Mesendoderm (in vitro differentiated cells): ENCODE data around the gene GSTM1.

ENCODE experiments used
- DNase-seq: peaks from one replicate; pipeline ENCODE4 v3.0.0; 2013
- H2AK5ac ChIP-seq: 2 replicates; pipeline ENCODE4 v1.6.1; 2013; ENCODE audit warnings: low read length, inconsistent platforms
- H2BK120ac ChIP-seq: 2 replicates; pipeline ENCODE4 v1.6.1; 2013; ENCODE audit warnings: low read depth, mild to moderate bottlenecking, low read length, moderate library complexity, mixed read lengths
- H2BK15ac ChIP-seq: replicated peaks from 2 replicates; pipeline ENCODE4 v1.6.1; 2013; ENCODE audit warnings: low read depth, mild to moderate bottlenecking, moderate library complexity
- H2BK5ac ChIP-seq: 2 replicates; pipeline ENCODE4 v1.6.1; 2013; ENCODE audit warnings: low read length, inconsistent platforms
- H3K18ac ChIP-seq: 2 replicates; pipeline ENCODE4 v1.6.1; 2013; ENCODE audit warnings: mild to moderate bottlenecking, low read length, mixed read lengths
- H3K23ac ChIP-seq: one replicate; pipeline ENCODE4 v1.6.1; 2013; ENCODE audit warnings: low read length
- H3K27ac ChIP-seq: 2 replicates; pipeline ENCODE4 v1.5.1; 2013; ENCODE audit warnings: low read depth, mild to moderate bottlenecking, inconsistent platforms, low read length, moderate library complexity
- H3K27me3 ChIP-seq: 2 replicates; pipeline ENCODE4 v1.6.1; 2013; ENCODE audit warnings: low read length, control low read depth, mild to moderate bottlenecking, inconsistent platforms; ENCODE audit not compliant: insufficient read depth, poor library complexity
- H3K36me3 ChIP-seq: 2 replicates; pipeline ENCODE4 v1.6.1; 2013; ENCODE audit warnings: low read length, inconsistent platforms; ENCODE audit not compliant: control insufficient read depth, insufficient read depth
- H3K4ac ChIP-seq: one replicate; pipeline ENCODE4 v1.6.1; 2013; ENCODE audit warnings: low read depth, mild to moderate bottlenecking, low read length, moderate library complexity
- H3K4me1 ChIP-seq: 2 replicates; pipeline ENCODE4 v1.6.1; 2013; ENCODE audit warnings: low read depth, low read length, inconsistent platforms; ENCODE audit not compliant: control insufficient read depth
- H3K4me2 ChIP-seq: 2 replicates; pipeline ENCODE4 v1.6.1; 2013; ENCODE audit warnings: low read length
- H3K4me3 ChIP-seq: 2 replicates; pipeline ENCODE4 v1.5.1; 2013; ENCODE audit warnings: mild to moderate bottlenecking, low read length
- H3K56ac ChIP-seq: one replicate; pipeline ENCODE4 v1.6.1; 2013; ENCODE audit warnings: low read length
- H3K79me1 ChIP-seq: 2 replicates; pipeline ENCODE4 v1.6.1; 2013; ENCODE audit warnings: low read length, inconsistent platforms
- H3K79me2 ChIP-seq: 2 replicates; pipeline ENCODE4 v1.6.1; 2013; ENCODE audit warnings: mild to moderate bottlenecking, low read length; ENCODE audit not compliant: control insufficient read depth, insufficient read depth
- H3K9ac ChIP-seq: 2 replicates; pipeline ENCODE4 v1.6.1; 2013; ENCODE audit warnings: low read length, inconsistent platforms
- H4K5ac ChIP-seq: one replicate; pipeline ENCODE4 v1.6.1; 2013; ENCODE audit warnings: low read length
- H4K8ac ChIP-seq: one replicate; pipeline ENCODE4 v1.6.1; 2013; ENCODE audit warnings: low read depth, mild to moderate bottlenecking, control low read depth, low read length, moderate library complexity
- WGBS: extraction: QIAGEN DNeasy Blood & Tissue Kit; methylation state at CpG from one replicate; pipeline ENCODE4 v1.1.7; 2013; ENCODE audit warnings: low lambda C conversion rate, missing lambda C conversion rate; ENCODE audit not compliant: insufficient coverage; ENCODE audit errors: extremely low coverage; 5-methylcytosine and 5-hydroxymethylcytosine counted together

Gene GSTM1

DNA sequence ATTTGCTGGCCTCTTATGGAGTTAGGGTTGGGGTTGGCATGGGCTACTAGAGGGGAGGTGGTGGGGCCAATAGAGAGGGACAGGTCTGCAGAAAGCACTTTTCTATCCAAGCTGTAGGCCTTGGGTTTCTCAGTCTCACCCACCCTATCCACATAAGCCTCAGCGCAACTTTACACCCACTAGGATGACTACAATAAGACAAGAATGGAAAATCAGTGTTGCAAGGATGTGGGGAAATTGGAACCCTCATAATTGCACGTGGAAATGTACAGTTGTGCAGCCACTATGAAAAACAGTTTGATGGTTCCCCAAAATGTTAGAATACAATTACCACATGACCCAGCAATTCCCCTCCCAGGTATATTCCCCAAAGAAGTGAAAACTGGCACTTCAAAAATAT is 45.8 kb upstream of the GSTM1 start:
- H4K5ac ChIP-seq, result no peak overlapping the region
- H4K8ac ChIP-seq, result no peak overlapping the region
- H3K4me3 ChIP-seq, result no peak overlapping the region
- no peak overlapping the region for H2BK5ac ChIP-seq
- H2AK5ac ChIP-seq, result no peak overlapping the region
- no peak overlapping the region for H3K18ac ChIP-seq
- no peak overlapping the region for H3K23ac ChIP-seq
- no peaks in the 10 kb centered on the region for H3K27me3 ChIP-seq
- H3K27ac ChIP-seq, result no peak overlapping the region
- no peak overlapping the region for H3K4ac ChIP-seq
- H3K79me1 ChIP-seq, result no peaks in the 10 kb centered on the region
- H3K9ac ChIP-seq, result no peak overlapping the region
- WGBS, result no CpG with 5 or more reads among the region's 2 CpGs
- H2BK15ac ChIP-seq, result no peak overlapping the region
- H3K36me3 ChIP-seq, result no peaks in the 10 kb centered on the region
- H3K56ac ChIP-seq, result no peak overlapping the region
- H2BK120ac ChIP-seq, result no peak overlapping the region
- no peak overlapping the region for H3K4me2 ChIP-seq
- no peaks in the 10 kb centered on the region for H3K79me2 ChIP-seq
- H3K4me1 ChIP-seq, result no peaks in the 10 kb centered on the region
- DNase-seq, result no peak

DNA sequence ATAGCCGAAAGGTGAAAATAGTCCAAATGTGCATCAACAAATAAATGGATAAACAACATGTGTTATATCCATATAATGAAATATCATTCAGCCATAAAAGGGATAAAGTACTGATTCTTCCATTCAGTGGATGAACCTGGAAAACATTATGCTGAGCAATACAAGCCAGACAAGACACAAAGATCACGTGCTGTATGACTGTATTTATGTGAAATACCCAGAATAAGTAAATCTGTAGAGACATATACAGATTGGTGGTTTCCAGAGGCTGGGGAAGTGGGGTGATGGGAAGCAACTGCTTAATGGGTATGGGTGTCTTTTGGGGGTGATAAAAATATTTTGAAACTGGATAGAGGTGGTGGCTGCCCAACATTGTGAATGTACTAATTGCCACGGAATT is 45.0 kb upstream of the GSTM1 start:
- Histone ChIP-seq H3K23ac (no peak overlapping the region), H3K36me3 (no peaks in the 10 kb centered on the region), H4K8ac (no peak overlapping the region), H3K4me3 (no peak overlapping the region), H3K27ac (no peak overlapping the region), H4K5ac (no peak overlapping the region), H3K4me2 (no peak overlapping the region), H3K4me1 (no peaks in the 10 kb centered on the region), H3K18ac (no peak overlapping the region), H2BK5ac (no peak overlapping the region), H3K27me3 (no peaks in the 10 kb centered on the region), H3K4ac (no peak overlapping the region), H3K79me2 (no peaks in the 10 kb centered on the region), H3K56ac (no peak overlapping the region), H3K79me1 (no peaks in the 10 kb centered on the region), H2AK5ac (no peak overlapping the region), H3K9ac (no peak overlapping the region), H2BK15ac (no peak overlapping the region), H2BK120ac (no peak overlapping the region)
- no peak for DNase-seq
- no CpG with 5 or more reads among the region's 3 CpGs for WGBS

GRCh38 chr1:109643385-109644230 is 44.0 kb upstream of the GSTM1 start:
- no peak overlapping the region for H2BK5ac ChIP-seq
- no peak overlapping the region for H3K4me3 ChIP-seq
- H2BK120ac ChIP-seq, result no peak overlapping the region
- no peak overlapping the region for H3K18ac ChIP-seq
- H2AK5ac ChIP-seq, result no peak overlapping the region
- no peak overlapping the region for H4K5ac ChIP-seq
- no CpG with 5 or more reads among the region's 32 CpGs for WGBS
- H3K27ac ChIP-seq, result no peak overlapping the region
- H2BK15ac ChIP-seq, result no peak overlapping the region
- H3K27me3 ChIP-seq, result no peaks in the 10 kb centered on the region
- H3K4me1 ChIP-seq, result no peaks in the 10 kb centered on the region
- H3K79me2 ChIP-seq, result no peaks in the 10 kb centered on the region
- H3K9ac ChIP-seq, result no peak overlapping the region
- no peak overlapping the region for H4K8ac ChIP-seq
- H3K56ac ChIP-seq, result peak overlapping the region; percentile 44
- H3K36me3 ChIP-seq, result no peaks in the 10 kb centered on the region
- H3K79me1 ChIP-seq, result no peaks in the 10 kb centered on the region
- H3K4me2 ChIP-seq, result no peak overlapping the region
- H3K23ac ChIP-seq, result no peak overlapping the region
- H3K4ac ChIP-seq, result no peak overlapping the region
- DNase-seq, result peak; percentile 85

GRCh38 chr1:109644670-109645069 is 42.9 kb upstream of the GSTM1 start:
- H3K4ac ChIP-seq, result no peak overlapping the region
- no peak overlapping the region for H3K4me2 ChIP-seq
- no peak overlapping the region for H3K9ac ChIP-seq
- no peaks in the 10 kb centered on the region for H3K79me2 ChIP-seq
- no peak overlapping the region for H3K27ac ChIP-seq
- H4K5ac ChIP-seq, result no peak overlapping the region
- no peak overlapping the region for H3K23ac ChIP-seq
- no peak overlapping the region for H2BK120ac ChIP-seq
- no peak overlapping the region for H3K18ac ChIP-seq
- no peak overlapping the region for H3K56ac ChIP-seq
- H3K4me3 ChIP-seq, result no peak overlapping the region
- H3K27me3 ChIP-seq, result no peaks in the 10 kb centered on the region
- no peak for DNase-seq
- no CpG with 5 or more reads among the region's 10 CpGs for WGBS
- no peak overlapping the region for H4K8ac ChIP-seq
- no peaks in the 10 kb centered on the region for H3K36me3 ChIP-seq
- H2AK5ac ChIP-seq, result no peak overlapping the region
- no peaks in the 10 kb centered on the region for H3K79me1 ChIP-seq
- H3K4me1 ChIP-seq, result no peaks in the 10 kb centered on the region
- H2BK15ac ChIP-seq, result no peak overlapping the region
- H2BK5ac ChIP-seq, result no peak overlapping the region

DNA sequence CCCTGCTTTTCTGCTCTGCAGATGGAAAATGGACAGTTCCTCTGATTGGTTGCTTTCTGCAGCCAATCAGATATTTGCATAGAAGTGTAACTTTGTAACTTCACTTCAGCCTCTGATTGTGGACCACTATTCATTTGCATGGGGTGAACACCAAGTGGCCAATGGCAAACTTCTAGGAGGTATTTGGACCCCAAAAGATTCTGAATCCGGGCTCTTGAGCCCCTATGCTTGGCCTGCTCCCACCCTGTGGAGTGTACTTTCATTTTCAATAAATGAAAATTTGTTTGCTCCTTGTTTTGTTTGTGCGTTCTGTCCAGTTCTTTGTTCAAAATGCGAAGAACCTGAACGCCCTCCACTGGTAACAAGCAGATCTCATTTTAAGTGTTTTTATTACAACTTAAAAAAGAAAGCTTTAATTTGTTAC is 38.1 kb upstream of the GSTM1 start:
- DNase-seq, result no peak
- Histone ChIP-seq H3K79me1 (no peaks in the 10 kb centered on the region), H3K23ac (no peak overlapping the region), H3K9ac (no peak overlapping the region), H4K8ac (no peak overlapping the region), H2BK120ac (no peak overlapping the region), H3K18ac (no peak overlapping the region), H2BK15ac (no peak overlapping the region), H4K5ac (no peak overlapping the region), H3K79me2 (no peaks in the 10 kb centered on the region), H3K56ac (no peak overlapping the region), H3K36me3 (no peaks in the 10 kb centered on the region), H3K27ac (no peak overlapping the region), H3K4me2 (no peak overlapping the region), H2AK5ac (no peak overlapping the region), H3K4ac (no peak overlapping the region), H3K4me3 (no peak overlapping the region), H3K27me3 (peaks cover 3% of the 10 kb centered on the region), H2BK5ac (no peak overlapping the region), H3K4me1 (no peaks in the 10 kb centered on the region)
- WGBS, result no CpG with 5 or more reads among the region's 4 CpGs

- Histone ChIP-seq H3K56ac (no peak overlapping the region), H3K27me3 (peaks cover 3% of the 10 kb centered on the region), H4K8ac (no peak overlapping the region), H2BK120ac (no peak overlapping the region), H3K4ac (no peak overlapping the region), H3K79me1 (no peaks in the 10 kb centered on the region), H3K18ac (no peak overlapping the region), H3K36me3 (no peaks in the 10 kb centered on the region), H2BK15ac (no peak overlapping the region), H3K27ac (no peak overlapping the region), H3K4me1 (peaks cover 1% of the 10 kb centered on the region), H2AK5ac (no peak overlapping the region), H2BK5ac (no peak overlapping the region), H3K23ac (no peak overlapping the region), H4K5ac (no peak overlapping the region), H3K4me3 (no peak overlapping the region), H3K9ac (no peak overlapping the region), H3K79me2 (no peaks in the 10 kb centered on the region), H3K4me2 (no peak overlapping the region)
- no peak for DNase-seq
- no CpG with 5 or more reads among the region's 3 CpGs for WGBS
Observed at GRCh38 chr1:109650609-109651008, 37.0 kb upstream of the GSTM1 start.
